Psoas muscle (tissue), 8 donors: ENCODE results near the gene RBM23. TPM values are rescaled to one million over a fixed set of nuclear protein-coding genes. Genes with fewer than 3 reads are reported as not detected.

Source experiments
- ATAC-seq, 4 donors: fragments of 200-7000 bp; cut with Tn5 transposase; one replicate each; pipeline ENCODE4 v1.9.1; 2020; ENCODE audit warnings: moderate library complexity in 3 of 4, mild to moderate bottlenecking in 2 of 4
- DNase-seq, 2 donors: peaks; one replicate each; pipeline ENCODE4 v3.0.0-alpha.2; 2020
- H3K27ac ChIP-seq: fragments of 200-600 bp; one replicate; pipeline ENCODE4 v1.8.0; 2022
- H3K27me3 ChIP-seq, 3 donors: fragments of 200-600 bp in 1 of 3; one replicate each; pipeline versions ENCODE4 v1.6.1 to v1.8.0; 2013 to 2022; ENCODE audit warnings: low read length in 2 of 3, mild to moderate bottlenecking in 2 of 3, moderate library complexity in 1 of 3; ENCODE audit not compliant: insufficient read depth in 3 of 3
- H3K36me3 ChIP-seq, 2 donors: fragments of 200-600 bp in 1 of 2; one replicate each; pipeline versions ENCODE4 v1.6.1 to v1.8.0; 2013 to 2022; ENCODE audit warnings: low read depth in 1 of 2, mild to moderate bottlenecking in 1 of 2, moderate library complexity in 1 of 2; ENCODE audit not compliant: insufficient read depth in 1 of 2
- H3K4me1 ChIP-seq: fragments of 200-600 bp; one replicate; pipeline ENCODE4 v1.8.0; 2022
- H3K4me3 ChIP-seq: fragments of 200-600 bp; one replicate; pipeline ENCODE4 v1.8.0; 2022; ENCODE audit warnings: mild to moderate bottlenecking
- H3K9me3 ChIP-seq: fragments of 200-600 bp; one replicate; pipeline ENCODE4 v1.8.0; 2022
- CTCF ChIP-seq: fragments of 200-600 bp; IDR thresholded peaks from one replicate; pipeline ENCODE4 v1.8.0; 2022; ENCODE audit warnings: antibody characterized with exemption
- WGBS, 3 donors: extraction: QIAGEN DNeasy Blood & Tissue Kit; methylation state at CpG; one replicate each; pipeline versions ENCODE4 v1.1.6 to v1.1.7; 2013; 5-methylcytosine and 5-hydroxymethylcytosine counted together
- intact Hi-C, 2 donors: fragments of 100-400 bp; cut with DNase I; formaldehyde crosslinking; loops; one replicate each; pipeline versions ENCODE4 v1.11.0 to v1.14.2; 2022
- polyA plus RNA-seq, 3 donors: library from polyadenylated mRNA; stranded (reverse); fragments of 200-250 nt; gene quantifications; one replicate each; pipeline ENCODE4 v1.2.3, GENCODE V29; 2013
- total RNA-seq, 4 donors: library from RNA; stranded (reverse); fragmentation: NEBNext Ultra II Directional in 2 of 4; extraction: Animal tissue kit (Norgen Biotek cat#: 25700) in 2 of 4; gene quantifications; one replicate each; pipeline versions ENCODE4 v1.2.1 to v1.2.4, GENCODE V29; 2021 to 2023
- donor health status: healthy with polysubstance abuse.
- donor health status: DM: no; HTN: no; CAD: no; lungs with moderate emphysema.
- donor health status: Bipolar disorder and iron deficiency.
- donor health status: healthy.
- donor health status: DM: yes; HTN: yes; CAD: no.
- donor health status: DM: no; HTN: no; CAD: no.
- donor health status: DM: no; HTN: no; CAD: no.
- donor health status: DM: yes; HTN: yes; CAD: no.

The RBM23 gene
- total and polyA plus RNA-seq, 7 donors, result 18.4 to 42.1 (median 26.7) TPM

- no peaks in the 10 kb centered on the region for H3K9me3 ChIP-seq
- peaks cover 0 to 26% (median 0%) of the 10 kb centered on the region in 3 donors for H3K27me3 ChIP-seq
- TF ChIP-seq CTCF, result no peak
- intact Hi-C loops, result no loop called here
- WGBS, 3 donors, result 22 to 31% (median 27%) methylated on average over 13 to 15 of the region's 15 CpGs
- ATAC-seq (no peak), DNase-seq (no peak)
- H3K27ac ChIP-seq, result no peak within 1 kb of the TSS
- H3K4me1 ChIP-seq, result no peaks in the 10 kb centered on the region
- no peak within 1 kb of the TSS for H3K4me3 ChIP-seq
- H3K36me3 ChIP-seq, result peaks cover 0 to 9% of the 10 kb centered on the region in 2 donors
These were observed 35.6 kb downstream of the RBM23 start, which contains the start of gene REM2 for GRCh38 chr14:22883173-22883976. Gene REM2 (plus strand): TSS chr14:22883222. CDS start chr14:22883288, 66 bp downstream.

GRCh38 chr14:22882529-22883172 is 36.3 kb downstream of the RBM23 start:
- ATAC-seq, result peak in 3 of 4 donors; percentile 13 to 26 (median 20)
- Histone ChIP-seq H3K4me1 (no peaks in the 10 kb centered on the region), H3K9me3 (no peaks in the 10 kb centered on the region), H3K4me3 (no peak overlapping the region), H3K36me3 (peaks cover 0 to 16% of the 10 kb centered on the region in 2 donors), H3K27me3 (peaks cover 0 to 20% (median 0%) of the 10 kb centered on the region in 3 donors), H3K27ac (no peak overlapping the region)
- TF ChIP-seq CTCF, result no peak
- intact Hi-C loops, result no loop called here
- DNase-seq, result no peak
- 22 to 28% (median 26%) methylated on average over 6 of the region's 6 CpGs for WGBS, 3 donors

- Histone ChIP-seq H3K36me3 (peaks cover 0 to 22% of the 10 kb centered on the region in 2 donors), H3K27ac (no peak overlapping the region), H3K27me3 (peaks cover 0 to 20% (median 0%) of the 10 kb centered on the region in 3 donors), H3K9me3 (no peaks in the 10 kb centered on the region), H3K4me3 (no peak overlapping the region), H3K4me1 (no peaks in the 10 kb centered on the region)
- no peak for TF ChIP-seq CTCF
- intact Hi-C loops, result no loop called here
- WGBS, 3 donors, result 27 to 40% (median 34%) methylated on average over 7 of the region's 7 CpGs
- ATAC-seq (no peak), DNase-seq (no peak)
These were observed 36.9 kb downstream of the RBM23 start for GRCh38 chr14:22882064-22882463.

- 73 to 79% (median 76%) methylated on average over 8 of the region's 8 CpGs for WGBS, 3 donors
- DNase-seq (no peak), ATAC-seq (no peak)
- Histone ChIP-seq H3K27ac (no peak overlapping the region), H3K4me3 (no peak overlapping the region), H3K36me3 (peaks cover 0 to 57% of the 10 kb centered on the region in 2 donors), H3K27me3 (peaks cover 0 to 4% (median 0%) of the 10 kb centered on the region in 3 donors), H3K9me3 (no peaks in the 10 kb centered on the region), H3K4me1 (no peaks in the 10 kb centered on the region)
- no peak for TF ChIP-seq CTCF
- intact Hi-C loops, result no loop called here
These were observed 40.4 kb downstream of the RBM23 start for GRCh38 chr14:22878271-22879246.
